ENCODE data around the gene RAD23B. TPM values are rescaled to one million over a fixed set of nuclear protein-coding genes. Genes with fewer than 3 reads are reported as not detected.

Gene RAD23B
- total and polyA plus RNA-seq, 2 of the 13 experiments (the other 11 are each of a cell fraction or from before 2014, with no cell fraction given) = 133 to 156 TPM

GRCh38 chr9:107249131-107249533 lies 33.9 kb upstream of the RAD23B start (continued):
- TF ChIP-seq LCORL (IDR thresholded peaks at IDR 0.05) (no peak), LCORL (CRISPR knock-in tag; IDR thresholded peaks at IDR 0.05) (peak; percentile 53; the same call in 1 of the 2 replicates), SKI (IDR thresholded peaks at IDR 0.05; ENCODE audit: partially characterized antibody) (peak; percentile 74), HNF4G (IDR thresholded peaks at IDR 0.05; ENCODE audit: borderline replicate concordance, low read depth, low read length) (peak; percentile 55; the same call in 1 of the 2 replicates), HNF4G (CRISPR knock-in tag; IDR thresholded peaks at IDR 0.05; ENCODE audit: borderline replicate concordance, low read depth) (no peak), ZNF275 (CRISPR knock-in tag; IDR thresholded peaks at IDR 0.05; ENCODE audit: borderline replicate concordance) (no peak), ARID4A (CRISPR knock-in tag; IDR thresholded peaks at IDR 0.05; ENCODE audit: borderline replicate concordance) (peak; percentile 43; the same call in 1 of the 2 replicates), ZNF878 (CRISPR knock-in tag; IDR thresholded peaks at IDR 0.05) (peak; percentile 72; the same call in 1 of the 2 replicates), ZNF672 (CRISPR knock-in tag; IDR thresholded peaks at IDR 0.05) (peak; percentile 55; the same call in 1 of the 2 replicates), ZNF784 (CRISPR knock-in tag; IDR thresholded peaks at IDR 0.05; ENCODE audit: borderline replicate concordance) (peak; percentile 69; the same call in 1 of the 2 replicates), ZNF264 (CRISPR knock-in tag; IDR thresholded peaks at IDR 0.05) (peak; percentile 62; the same call in 1 of the 2 replicates), AHDC1 (CRISPR knock-in tag; IDR thresholded peaks at IDR 0.05; ENCODE audit: borderline replicate concordance) (peak; percentile 95), GABPA (IDR thresholded peaks at IDR 0.05; ENCODE audit: low read depth, low read length) (no peak), GABPA (CRISPR knock-in tag; IDR thresholded peaks at IDR 0.05; ENCODE audit: low read depth) (peak; percentile 40; the same call in 1 of the 2 replicates), IKZF5 (CRISPR knock-in tag; IDR thresholded peaks at IDR 0.05) (peak; percentile 81; the same call in 1 of the 2 replicates), ONECUT2 (CRISPR knock-in tag; IDR thresholded peaks at IDR 0.05) (peak; percentile 82), ZC3H4 (CRISPR knock-in tag; IDR thresholded peaks at IDR 0.05; ENCODE audit: borderline replicate concordance) (no peak)

Measured in HepG2 (cell line).